A549 treated with AZD9567 at 1 μM for 4 hours (cell line): Measurements from ENCODE around the gene CHRDL2. TPM values are rescaled to one million over a fixed set of nuclear protein-coding genes. Genes with fewer than 3 reads are reported as not detected.

Experiments
- total RNA-seq: library from RNA; stranded (reverse); fragments of 200-300 nt; extraction: Qiagen RNA extraction; gene quantifications from 5 replicates; pipeline ENCODE4 v1.2.3, GENCODE V29; 2022; ENCODE audit not compliant: insufficient read depth

The CHRDL2 gene, protein sequence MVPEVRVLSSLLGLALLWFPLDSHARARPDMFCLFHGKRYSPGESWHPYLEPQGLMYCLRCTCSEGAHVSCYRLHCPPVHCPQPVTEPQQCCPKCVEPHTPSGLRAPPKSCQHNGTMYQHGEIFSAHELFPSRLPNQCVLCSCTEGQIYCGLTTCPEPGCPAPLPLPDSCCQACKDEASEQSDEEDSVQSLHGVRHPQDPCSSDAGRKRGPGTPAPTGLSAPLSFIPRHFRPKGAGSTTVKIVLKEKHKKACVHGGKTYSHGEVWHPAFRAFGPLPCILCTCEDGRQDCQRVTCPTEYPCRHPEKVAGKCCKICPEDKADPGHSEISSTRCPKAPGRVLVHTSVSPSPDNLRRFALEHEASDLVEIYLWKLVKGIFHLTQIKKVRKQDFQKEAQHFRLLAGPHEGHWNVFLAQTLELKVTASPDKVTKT
- total RNA-seq, result 2.7 to 9.3 TPM (median 4.6 TPM) in 5 replicates

DNA sequence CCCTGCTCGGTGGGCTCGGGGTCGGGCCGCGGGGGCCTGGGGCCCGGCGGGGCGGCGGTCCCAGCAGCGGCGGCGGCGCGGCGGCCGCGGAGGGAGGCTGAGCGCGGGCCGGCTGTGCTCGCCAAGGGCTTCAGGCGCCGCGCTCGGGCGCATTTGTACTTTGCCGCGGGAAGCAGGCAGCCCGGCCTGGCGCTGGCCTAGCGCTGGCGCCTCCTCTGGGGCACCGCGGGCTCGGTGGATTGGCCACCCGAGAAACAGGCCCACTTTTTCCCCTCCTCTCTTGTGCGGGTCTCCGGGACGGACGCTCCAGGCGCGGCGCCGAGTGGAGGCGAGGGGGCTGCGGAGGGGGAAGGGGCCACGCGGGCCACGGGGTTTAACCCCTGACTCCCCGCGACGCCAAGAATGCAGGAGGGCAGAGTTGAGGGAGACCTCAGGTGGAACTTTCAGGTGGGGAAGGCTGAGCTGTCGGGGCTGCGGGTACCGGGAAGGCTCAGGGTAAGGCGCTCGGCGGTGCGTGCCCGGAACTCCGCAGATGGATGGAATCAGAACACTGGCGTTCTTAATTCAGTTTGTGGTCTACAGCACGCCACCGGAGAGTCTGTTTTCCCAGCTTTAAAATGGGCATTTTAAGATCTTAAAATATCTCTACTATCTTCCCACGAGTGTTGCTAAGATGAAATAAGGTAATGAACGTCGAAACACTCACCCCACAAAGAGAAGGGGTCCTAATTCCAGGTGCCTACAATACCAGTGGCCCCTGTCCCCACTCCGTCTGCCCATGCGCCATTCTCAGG is at the start of gene CHRDL2:
Gene CHRDL2, minus strand, starts transcription at position 126 of the 794 bp plus-strand sequence. CDS start 538 bp downstream, outside the sequence.

DNA sequence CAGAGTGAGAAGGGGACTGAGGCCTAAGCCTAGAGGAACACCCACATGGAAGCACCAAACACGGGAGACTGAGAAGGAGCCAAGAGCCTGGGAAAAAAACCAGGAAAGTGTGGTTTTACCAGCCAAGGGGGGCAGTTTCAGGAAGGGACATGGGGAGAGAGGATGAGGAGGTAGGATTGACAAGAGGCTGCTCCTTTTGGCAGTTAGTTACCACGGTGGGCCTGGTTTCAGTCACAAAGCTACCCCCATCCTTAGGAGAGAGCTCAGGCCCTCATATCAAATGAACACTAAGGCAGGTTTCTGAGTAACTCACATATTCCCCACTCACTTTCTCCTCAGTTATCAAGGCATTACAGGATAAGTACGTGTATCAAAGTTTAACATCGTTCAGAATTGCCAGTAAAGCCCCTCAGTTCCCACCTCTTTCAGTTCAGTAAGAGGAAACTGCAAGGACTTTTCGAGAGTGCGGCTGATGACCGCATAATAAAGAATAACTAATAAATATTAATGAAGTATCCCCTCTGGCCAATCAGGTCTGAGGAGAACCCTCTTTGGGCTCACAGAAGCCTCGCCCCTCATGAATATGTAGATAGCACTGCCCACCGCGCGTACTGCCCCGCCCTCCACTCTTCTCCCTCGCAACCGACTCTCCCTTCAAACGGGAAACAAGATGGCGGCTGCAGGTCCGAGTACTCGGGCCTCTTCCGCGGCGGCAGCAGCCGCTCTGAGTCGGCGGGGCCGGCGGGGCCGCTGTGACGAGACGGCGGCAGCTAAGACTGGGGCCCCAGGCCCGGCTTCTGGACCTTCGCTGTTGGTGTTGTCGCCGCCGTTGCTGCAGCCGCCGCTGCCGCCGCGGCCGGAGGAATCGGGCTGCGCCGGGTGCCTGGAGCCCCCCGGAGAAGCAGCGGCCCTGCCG is 17.2 kb upstream of the CHRDL2 start, which contains the start of gene RNF169:
Gene RNF169, plus strand, starts transcription at position 639 of the 916 bp plus-strand sequence. Its CDS starts 32 bp downstream, at position 671.

Other genes starting within 250 kb of the CHRDL2 start
- gene LIPT2, start 237.7 kb downstream of the CHRDL2 start, total RNA-seq, result 2.6 to 3.6 TPM (median 2.9 TPM) in 4 of 5 replicates, not detected in the other
- 14.9 to 20.3 TPM (median 17.3 TPM) in 5 replicates for gene POLD3, start 138.8 kb downstream of the CHRDL2 start, total RNA-seq
- 4.1 to 6.0 TPM (median 4.4 TPM) in 5 replicates for gene RNF169, start 17.4 kb upstream of the CHRDL2 start, total RNA-seq
- 4.2 to 5.8 TPM (median 4.7 TPM) in 5 replicates for gene XRRA1, start 217.7 kb upstream of the CHRDL2 start, total RNA-seq
- 136 to 264 TPM (median 244 TPM) in 5 replicates for gene SPCS2, start 217.8 kb upstream of the CHRDL2 start, total RNA-seq